GM10266 (cell line): ENCODE measurements around the gene TLR6.

Experiments
- DNase-seq: peaks from one replicate; pipeline ENCODE4 v3.0.0; 2012; ENCODE audit errors: extremely low spot score
- CTCF ChIP-seq: IDR thresholded peaks from 2 replicates; pipeline ENCODE4 v1.5.1; 2012; ENCODE audit warnings: mild to moderate bottlenecking, low read depth; ENCODE audit not compliant: control insufficient read depth, insufficient read depth; ENCODE audit errors: missing control alignments

TLR6 gene

GRCh38 chr4:38834570-38834969 lies 22.0 kb downstream of the TLR6 start:
- TF ChIP-seq CTCF = no peak
- no peak for DNase-seq

- no peak for DNase-seq
- TF ChIP-seq CTCF = no peak
Observed at GRCh38 chr4:38832624-38833528, 23.7 kb downstream of the TLR6 start.

- DNase-seq = no peak
- TF ChIP-seq CTCF = no peak
Observed at GRCh38 chr4:38832206-38832605, 24.4 kb downstream of the TLR6 start.

- TF ChIP-seq CTCF = no peak
- no peak for DNase-seq
Observed at GRCh38 chr4:38831653-38832052, 25.0 kb downstream of the TLR6 start.

GRCh38 chr4:38829237-38829636 lies 27.4 kb downstream of the TLR6 start:
- DNase-seq = no peak
- no peak for TF ChIP-seq CTCF

GRCh38 chr4:38823766-38824165 lies 32.9 kb downstream of the TLR6 start:
- no peak for DNase-seq
- TF ChIP-seq CTCF = no peak

GRCh38 chr4:38822748-38823303 lies 33.8 kb downstream of the TLR6 start:
- no peak for DNase-seq
- TF ChIP-seq CTCF = no peak
